Caco-2 (cell line): ENCODE data around the gene OPALIN. TPM values are rescaled to one million over a fixed set of nuclear protein-coding genes. Genes with fewer than 3 reads are reported as not detected.

Source experiments
- BruUV-seq: library from RNA; stranded (reverse); fragments of 400-500 nt; replicated peaks from 2 replicates; lab custom pipeline; 2021; lab: Mats Ljungman, UMichigan
- CTCF ChIA-PET: fragments of 300-600 bp; sonication (Branson Sonifier 250); formaldehyde crosslinking; loops from one replicate; lab custom pipeline; 2022; ENCODE audit warnings: antibody characterized with exemption; lab: Charles Lee
- POLR2A ChIA-PET: fragments of 300-600 bp; sonication (Branson Sonifier 250); formaldehyde crosslinking; loops from one replicate; lab custom pipeline; 2022; ENCODE audit warnings: antibody characterized with exemption; lab: Charles Lee
- DNase-seq, 2 experiments: peaks; one replicate each; pipeline versions ENCODE4 v3.0.0 to v3.0.0-alpha.2; 2020 to 2022
- H3K27me3 ChIP-seq: replicated peaks from 2 replicates; pipeline ENCODE4 v1.6.0; 2011; ENCODE audit warnings: low read length; ENCODE audit not compliant: control insufficient read depth, insufficient read depth
- H3K36me3 ChIP-seq: 2 replicates; pipeline ENCODE4 v1.5.1; 2011; ENCODE audit warnings: low read length; ENCODE audit not compliant: control insufficient read depth, insufficient read depth
- H3K4me1 ChIP-seq: fragments of 250-450 bp; sonication (Bioruptor Pico); 2 replicates; pipeline ENCODE4 v1.5.1; 2020; ENCODE audit warnings: mild to moderate bottlenecking
- H3K4me3 ChIP-seq: 2 replicates; pipeline ENCODE4 v1.5.1; 2011; ENCODE audit warnings: low read depth, mild to moderate bottlenecking, control low read depth, low read length
- H3K9me3 ChIP-seq: fragments of 250-450 bp; sonication (Bioruptor Pico); 2 replicates; pipeline ENCODE4 v1.5.1; 2020; ENCODE audit warnings: mild to moderate bottlenecking, moderate library complexity
- H3K27ac Mint-ChIP-seq: one replicate; pipeline ENCODE4 v1.8.0; 2022; ENCODE audit warnings: mixed read lengths; ENCODE audit not compliant: unreplicated experiment
- H3K27me3 Mint-ChIP-seq: one replicate; pipeline ENCODE4 v1.8.0; 2022; ENCODE audit warnings: mixed read lengths; ENCODE audit not compliant: insufficient read depth, unreplicated experiment
- H3K36me3 Mint-ChIP-seq: one replicate; pipeline ENCODE4 v1.8.0; 2022; ENCODE audit warnings: mild to moderate bottlenecking, mixed read lengths; ENCODE audit not compliant: insufficient read depth, unreplicated experiment
- H3K4me1 Mint-ChIP-seq: one replicate; pipeline ENCODE4 v1.8.0; 2022; ENCODE audit warnings: low read depth, mixed read lengths; ENCODE audit not compliant: unreplicated experiment
- H3K4me3 Mint-ChIP-seq: one replicate; pipeline ENCODE4 v1.8.0; 2022; ENCODE audit warnings: mild to moderate bottlenecking, moderate library complexity, mixed read lengths; ENCODE audit not compliant: unreplicated experiment
- H3K9me3 Mint-ChIP-seq: one replicate; pipeline ENCODE4 v1.8.0; 2022; ENCODE audit warnings: mixed read lengths; ENCODE audit not compliant: unreplicated experiment
- CTCF ChIP-seq, 2 experiments: fragments of 200-600 bp in 1 of 2; IDR thresholded peaks; 1 replicate in 1 of 2; 2 replicates in 1 of 2; pipeline versions ENCODE4 v1.5.1 to v1.8.0; 2011 to 2022; ENCODE audit warnings: antibody characterized with exemption in 1 of 2, control low read depth in 1 of 2, inconsistent platforms in 1 of 2, low read depth in 1 of 2, low read length in 1 of 2, mild to moderate bottlenecking in 1 of 2, moderate library complexity in 1 of 2; ENCODE audit not compliant: insufficient read depth in 1 of 2, severe bottlenecking in 1 of 2, unreplicated experiment in 1 of 2
- intact Hi-C: fragments of 100-400 bp; cut with micrococcal nuclease; formaldehyde crosslinking; loops from one replicate; pipeline ENCODE4 v1.10.0; 2022; ENCODE audit not compliant: unreplicated experiment
- total RNA-seq: library from RNA; stranded (reverse); gene quantifications from 2 replicates; pipeline ENCODE4 v1.2.3, GENCODE V29; 2022

OPALIN gene
- total RNA-seq, 1 experiment from 2014 or later, result not detected

- H3K9me3 ChIP-seq, result no peaks in the 10 kb centered on the region; the same call in 1 of the 2 replicates
- H3K4me1 ChIP-seq, result no peaks in the 10 kb centered on the region
- Mint-ChIP-seq H3K36me3 (no peaks in the 10 kb centered on the region), H3K9me3 (no peaks in the 10 kb centered on the region), H3K27ac (no peak overlapping the region), H3K4me1 (no peaks in the 10 kb centered on the region), H3K27me3 (peaks cover 16% of the 10 kb centered on the region), H3K4me3 (no peak overlapping the region)
- intact Hi-C loops, result no loop called here
- CTCF ChIA-PET, result no interaction called here
- H3K27me3 ChIP-seq, result no peaks in the 10 kb centered on the region; the same call in 1 of the 2 replicates
- H3K4me3 ChIP-seq, result no peak overlapping the region
- H3K36me3 ChIP-seq, result no peaks in the 10 kb centered on the region
- no peak for TF ChIP-seq CTCF (IDR thresholded peaks at IDR 0.05; ENCODE audit: insufficient read depth in 1 of 2, low read depth in 1 of 2, low read length in 1 of 2, severe bottlenecking in 1 of 2, unreplicated experiment in 1 of 2)
- BruUV-seq, result no TSS peak
- no peak for DNase-seq
- POLR2A ChIA-PET, result no interaction called here
These were observed 1.5 kb upstream of the OPALIN start for GRCh38 chr10:96360331-96360730.

- intact Hi-C loops, result no loop called here
- Mint-ChIP-seq H3K9me3 (no peaks in the 10 kb centered on the region), H3K4me1 (no peaks in the 10 kb centered on the region), H3K27ac (no peak overlapping the region), H3K36me3 (no peaks in the 10 kb centered on the region), H3K27me3 (peaks cover 16% of the 10 kb centered on the region), H3K4me3 (no peak overlapping the region)
- no peak for DNase-seq
- no peaks in the 10 kb centered on the region for H3K36me3 ChIP-seq
- TF ChIP-seq CTCF (IDR thresholded peaks at IDR 0.05; ENCODE audit: insufficient read depth in 1 of 2, low read depth in 1 of 2, low read length in 1 of 2, severe bottlenecking in 1 of 2, unreplicated experiment in 1 of 2), result no peak
- no peaks in the 10 kb centered on the region for H3K4me1 ChIP-seq
- no TSS peak for BruUV-seq
- no peak overlapping the region for H3K4me3 ChIP-seq
- no peaks in the 10 kb centered on the region; the same call in 1 of the 2 replicates for H3K9me3 ChIP-seq
- ChIA-PET CTCF (interaction anchor here (0.6 kb wide), 1 partner anchor 797 kb away, joined by 3 read pairs; no protein-coding TSS in a partner anchor), POLR2A (no interaction called here)
- no peaks in the 10 kb centered on the region; the same call in 1 of the 2 replicates for H3K27me3 ChIP-seq
These were observed 814 bp upstream of the OPALIN start for GRCh38 chr10:96359616-96360015.

- H3K9me3 Mint-ChIP-seq, result no peaks in the 10 kb centered on the region
- Histone ChIP-seq H3K36me3 (no peaks in the 10 kb centered on the region), H3K9me3 (no peaks in the 10 kb centered on the region), H3K4me1 (peaks cover 18% of the 10 kb centered on the region), H3K27me3 (no peaks in the 10 kb centered on the region; the same call in 1 of the 2 replicates), H3K4me3 (no peak overlapping the region)
- H3K36me3 Mint-ChIP-seq, result no peaks in the 10 kb centered on the region
- no peak for DNase-seq
- no peak overlapping the region for H3K4me3 Mint-ChIP-seq
- intact Hi-C loops, result no loop called here
- POLR2A ChIA-PET, result no interaction called here
- BruUV-seq, result no TSS peak
- H3K27ac Mint-ChIP-seq, result no peak overlapping the region
- CTCF ChIA-PET, result interaction anchor here (0.5 kb wide), 1 partner anchor 13 kb away, joined by 3 read pairs; no protein-coding TSS in a partner anchor
- no peak for TF ChIP-seq CTCF (IDR thresholded peaks at IDR 0.05; ENCODE audit: insufficient read depth in 1 of 2, low read depth in 1 of 2, low read length in 1 of 2, severe bottlenecking in 1 of 2, unreplicated experiment in 1 of 2)
- H3K27me3 Mint-ChIP-seq, result peaks cover 13% of the 10 kb centered on the region
- H3K4me1 Mint-ChIP-seq, result peaks cover 10% of the 10 kb centered on the region
These were observed 1.7 kb downstream of the OPALIN start for GRCh38 chr10:96357038-96357620.
